Aorta (tissue), 5 donors: ENCODE data around the gene ENDOU. TPM values are rescaled to one million over a fixed set of nuclear protein-coding genes. Genes with fewer than 3 reads are reported as not detected.
"Not testable (repeated sequence)": the region's sequence is repeated elsewhere in the genome, so short reads cannot be mapped to it uniquely, and the experiment has no call there.

Source experiments
- ATAC-seq: fragments of 200-7000 bp; cut with Tn5 transposase; one replicate; pipeline ENCODE4 v1.9.1; 2022; ENCODE audit warnings: moderate library complexity; ENCODE audit not compliant: low FRiP score
- DNase-seq, 2 donors: peaks; one replicate each; pipeline ENCODE4 v3.0.0-alpha.2; 2020
- H3K27ac ChIP-seq, 2 donors: one replicate each; pipeline ENCODE4 v1.5.1; 2013; ENCODE audit warnings: low read length in 2 of 2, mild to moderate bottlenecking in 2 of 2, moderate library complexity in 2 of 2, control low read depth in 1 of 2, inconsistent platforms in 1 of 2, low read depth in 1 of 2
- H3K27me3 ChIP-seq, 2 donors: one replicate each; pipeline ENCODE4 v1.6.1; 2013; ENCODE audit warnings: control low read depth in 1 of 2, low read length in 1 of 2, mild to moderate bottlenecking in 1 of 2, moderate library complexity in 1 of 2; ENCODE audit not compliant: insufficient read depth in 2 of 2, control insufficient read depth in 1 of 2
- H3K36me3 ChIP-seq, 2 donors: one replicate each; pipeline ENCODE4 v1.6.1; 2013; ENCODE audit warnings: control low read depth in 1 of 2, low read length in 1 of 2, mild to moderate bottlenecking in 1 of 2; ENCODE audit not compliant: insufficient read depth in 2 of 2, control insufficient read depth in 1 of 2
- H3K4me1 ChIP-seq, 2 donors: one replicate each; pipeline ENCODE4 v1.6.1; 2013; ENCODE audit warnings: low read length in 2 of 2, control low read depth in 1 of 2, mild to moderate bottlenecking in 1 of 2, moderate library complexity in 1 of 2; ENCODE audit not compliant: insufficient read depth in 2 of 2, control insufficient read depth in 1 of 2
- H3K4me3 ChIP-seq, 2 donors: one replicate each; pipeline ENCODE4 v1.5.1; 2013; ENCODE audit warnings: low read length in 2 of 2, control low read depth in 1 of 2, mild to moderate bottlenecking in 1 of 2
- H3K9me3 ChIP-seq: one replicate; pipeline ENCODE4 v1.6.1; 2013; ENCODE audit warnings: mild to moderate bottlenecking, low read length; ENCODE audit not compliant: control insufficient read depth
- WGBS, 2 donors: extraction: QIAGEN DNeasy Blood & Tissue Kit; methylation state at CpG; one replicate each; pipeline ENCODE4 v1.1.7; 2013; 5-methylcytosine and 5-hydroxymethylcytosine counted together
- intact Hi-C, 2 donors: fragments of 100-400 bp; cut with DNase I; formaldehyde crosslinking; loops; one replicate each; pipeline versions ENCODE4 v1.14.2 to v1.15.0; 2022
- polyA plus RNA-seq, 2 donors: library from polyadenylated mRNA; stranded (reverse); fragments of 200-250 nt; gene quantifications; one replicate each; pipeline ENCODE4 v1.2.3, GENCODE V29; 2013
- total RNA-seq, 2 donors: library from RNA; stranded (reverse); fragmentation: NEBNext Ultra II Directional; extraction: Animal tissue kit (Norgen Biotek cat#: 25700); gene quantifications; one replicate each; pipeline ENCODE4 v1.2.1, GENCODE V29; 2021
- donor health status: healthy with polysubstance abuse.
- donor health status: Bipolar disorder and iron deficiency.
- donor health status: DM: no; HTN: no; CAD: no.
- donor health status: DM: no; HTN: no; CAD: no.
- donor health status: DM: yes; HTN: yes; CAD: no.

Gene ENDOU
- total and polyA plus RNA-seq, 4 donors = 0.29 to 1.7 (median 0.74) TPM; not detected in 1

DNA sequence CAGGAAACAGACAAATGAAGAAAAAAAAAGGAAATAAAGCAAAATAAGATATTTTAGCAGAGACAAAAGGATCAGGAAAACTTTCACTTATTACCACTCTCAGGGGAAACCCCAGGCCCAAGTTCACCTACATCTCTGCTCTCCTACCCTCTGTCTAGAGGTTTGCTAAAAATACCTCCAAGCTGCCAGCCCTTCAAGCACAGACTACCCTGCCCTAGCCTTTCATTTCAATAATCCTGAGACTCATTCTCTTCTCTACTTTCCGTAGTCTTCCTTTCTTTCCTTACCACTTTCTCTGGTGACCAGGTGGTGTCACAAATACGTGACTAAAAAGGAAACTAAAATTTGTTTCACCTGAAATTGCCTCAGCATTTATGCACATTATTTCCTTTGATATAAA is 53.2 kb downstream of the ENDOU start:
- ATAC-seq (no peak), DNase-seq (no peak)
- peaks cover 0 to 2% of the 10 kb centered on the region in 2 donors for H3K36me3 ChIP-seq
- H3K9me3 ChIP-seq = no peaks in the 10 kb centered on the region
- no peak overlapping the region for H3K27ac ChIP-seq
- H3K4me1 ChIP-seq = no peaks in the 10 kb centered on the region
- intact Hi-C loops = no loop called here
- H3K4me3 ChIP-seq = no peak overlapping the region
- no peaks in the 10 kb centered on the region for H3K27me3 ChIP-seq
- 96% methylated on average over 2 of the region's 2 CpGs for WGBS, 2 donors

DNA sequence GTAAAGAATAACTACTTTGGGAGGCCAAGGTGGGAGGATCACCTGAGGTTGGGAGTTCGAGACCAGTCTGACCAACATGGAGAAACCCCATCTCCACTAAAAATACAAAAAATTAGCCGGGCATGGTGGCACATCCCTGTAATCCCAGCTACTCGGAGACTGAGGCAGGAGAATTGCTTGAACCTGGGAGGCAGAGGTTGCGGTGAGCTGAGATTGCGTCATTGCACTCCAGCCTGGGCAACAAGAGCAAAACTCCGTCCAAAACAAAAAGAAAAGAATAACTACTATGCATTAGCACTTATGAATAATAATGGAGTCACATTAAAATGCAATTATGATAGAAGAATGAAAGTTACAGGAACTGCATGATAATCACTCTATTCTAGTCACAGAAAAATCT is 57.4 kb downstream of the ENDOU start:
- H3K4me1 ChIP-seq, ATAC-seq, H3K27ac ChIP-seq, H3K27me3 ChIP-seq, H3K4me3 ChIP-seq, DNase-seq, intact Hi-C loops, H3K36me3 ChIP-seq, H3K9me3 ChIP-seq: not testable (repeated sequence)
- 96 to 98% methylated on average over 6 of the region's 6 CpGs for WGBS, 2 donors

Other genes starting within 250 kb of the ENDOU start
- gene RPAP3, start 19.5 kb downstream of the ENDOU start, total RNA-seq = 10 to 100 TPM; 18.6 to 22.7 TPM
- 1 to 10 TPM; 4.6 to 7.8 TPM for gene RPAP3, start 19.5 kb downstream of the ENDOU start, polyA plus RNA-seq
- 100 to 1,000 TPM in 1 of 2 donors, 10 to 100 TPM in 1; 39.2 to 139 TPM for gene RAPGEF3, start 33.4 kb upstream of the ENDOU start, total RNA-seq
- gene RAPGEF3, start 33.4 kb upstream of the ENDOU start, polyA plus RNA-seq = 100 to 1,000 TPM in 1 of 2 donors, 1 to 10 TPM in 1; 3.1 to 149 TPM
- 10 to 100 TPM; 35.7 to 51.3 TPM for gene SLC48A1, start 47.7 kb upstream of the ENDOU start, total RNA-seq
- 10 to 100 TPM; 19.7 to 33.6 TPM for gene SLC48A1, start 47.7 kb upstream of the ENDOU start, polyA plus RNA-seq
- gene HDAC7, start 94.4 kb upstream of the ENDOU start, total RNA-seq = 100 to 1,000 TPM; 144 to 192 TPM
- 10 to 100 TPM; 17.0 to 93.4 TPM for gene HDAC7, start 94.4 kb upstream of the ENDOU start, polyA plus RNA-seq
- 1 to 10 TPM; 7.9 to 9.3 TPM for gene VDR, start 179.5 kb upstream of the ENDOU start, total RNA-seq
- gene VDR, start 179.5 kb upstream of the ENDOU start, polyA plus RNA-seq = 1 to 10 TPM; 2.2 to 7.0 TPM
- 10 to 100 TPM; 56.3 to 70.0 TPM for gene TMEM106C, start 238.1 kb upstream of the ENDOU start, total RNA-seq
- gene TMEM106C, start 238.1 kb upstream of the ENDOU start, polyA plus RNA-seq = 100 to 1,000 TPM in 1 of 2 donors, 10 to 100 TPM in 1; 68.9 to 220 TPM